ENCODE measurements around the gene RNF138. TPM values are rescaled to one million over a fixed set of nuclear protein-coding genes. Genes with fewer than 3 reads are reported as not detected.
A peak's percentile ranks its signal among the peaks of the same experiment; 100 is the strongest.

Gene RNF138
- total RNA-seq: 10 to 100 TPM; 84.4 to 85.1 TPM

GRCh38 chr18:32091724-32092421, at the start of gene RNF138:
RNF138 (plus strand) TSS chr18:32091874; CDS start chr18:32092777, 903 bp downstream.
- intact Hi-C loops (cut with DNase I, micrococcal nuclease): loop anchor here (1.0 to 10.0 kb wide), 7 partner anchors 40 to 440 kb away; partner anchors contain the start of genes RNF125 (in 2 of the 2) and TRAPPC8 (in 2 of the 2)
- H3K36me3 Mint-ChIP-seq (ENCODE audit: low read depth): peaks cover 37% of the 10 kb centered on the region
- no peaks in the 10 kb centered on the region for H3K27me3 Mint-ChIP-seq
- CTCF ChIA-PET: interaction anchor here (0.8 to 1.4 kb wide), 3 partner anchors 66 to 150 kb away, joined by 3 to 9 read pairs (median 3); partner anchors contain the start of gene RNF125
- no peaks in the 10 kb centered on the region for H3K9me3 Mint-ChIP-seq (ENCODE audit: low read depth)
- peak within 1 kb of the TSS; percentile 97 for H3K27ac Mint-ChIP-seq
- peak; percentile 56 for ATAC-seq
- H3K4me1 Mint-ChIP-seq: peaks cover 41% of the 10 kb centered on the region
- peak; percentile 94 for DNase-seq
- H3K4me3 Mint-ChIP-seq: peak within 1 kb of the TSS; percentile 93
- POLR2A ChIA-PET: interaction anchor here (0.5 to 2.9 kb wide), 5 partner anchors 14 to 149 kb away, joined by 4 to 17 read pairs (median 4); partner anchors contain the start of genes RNF125 and TRAPPC8

GRCh38 chr18:32042337-32042736, 49.3 kb upstream of the RNF138 start:
- ATAC-seq: no peak
- peaks cover 49% of the 10 kb centered on the region for H3K4me1 Mint-ChIP-seq
- DNase-seq: no peak
- H3K27me3 Mint-ChIP-seq: no peaks in the 10 kb centered on the region
- ChIA-PET POLR2A (interaction anchor here (0.6 kb wide), 1 partner anchor 49 kb away, joined by 4 read pairs; the partner anchor contains the start of gene RNF138), CTCF (interaction anchor here (1.5 kb wide), 1 partner anchor 18 kb away, joined by 3 read pairs; no protein-coding TSS in a partner anchor)
- H3K4me3 Mint-ChIP-seq: no peak overlapping the region
- intact Hi-C loops (cut with DNase I, micrococcal nuclease): no loop called here
- peaks cover 46% of the 10 kb centered on the region for H3K36me3 Mint-ChIP-seq (ENCODE audit: low read depth)
- H3K27ac Mint-ChIP-seq: peak overlapping the region; percentile 24
- H3K9me3 Mint-ChIP-seq (ENCODE audit: low read depth): peaks cover 2% of the 10 kb centered on the region

- peak; percentile 52 for DNase-seq
- Mint-ChIP-seq H3K36me3 (ENCODE audit: low read depth) (peaks cover 34% of the 10 kb centered on the region), H3K9me3 (ENCODE audit: low read depth) (no peaks in the 10 kb centered on the region), H3K27me3 (no peaks in the 10 kb centered on the region), H3K4me3 (no peak overlapping the region), H3K4me1 (peaks cover 42% of the 10 kb centered on the region), H3K27ac (peak overlapping the region; percentile 84)
- ATAC-seq: peak; percentile 62
- ChIA-PET POLR2A (interaction anchor here (0.6 to 1.8 kb wide), 5 partner anchors 10 to 41 kb away, joined by 3 to 10 read pairs (median 4); no protein-coding TSS in a partner anchor), CTCF (interaction anchor here (0.6 to 3.1 kb wide), 9 partner anchors 12 to 153 kb away, joined by 3 to 20 read pairs (median 3); partner anchors contain the start of gene RNF125)
- intact Hi-C loops (cut with DNase I, micrococcal nuclease): loop anchor here (1.0 kb wide), 2 partner anchors 7 to 44 kb away; no protein-coding TSS in a partner anchor
Measured at GRCh38 chr18:32048507-32049091, 43.1 kb upstream of the RNF138 start.

- Mint-ChIP-seq H3K4me1 (peaks cover 46% of the 10 kb centered on the region), H3K36me3 (ENCODE audit: low read depth) (peaks cover 34% of the 10 kb centered on the region), H3K27me3 (no peaks in the 10 kb centered on the region), H3K9me3 (ENCODE audit: low read depth) (no peaks in the 10 kb centered on the region), H3K27ac (peak overlapping the region; percentile 84), H3K4me3 (peak overlapping the region; percentile 45)
- POLR2A ChIA-PET: interaction anchor here (0.9 to 2.0 kb wide), 5 partner anchors 9 to 30 kb away, joined by 3 to 20 read pairs (median 4); no protein-coding TSS in a partner anchor
- DNase-seq (peak; percentile 64), ATAC-seq (peak; percentile 68)
- intact Hi-C loops (cut with DNase I, micrococcal nuclease): loop anchor here (1.0 to 5.0 kb wide), 4 partner anchors 8 to 43 kb away; partner anchors contain the start of genes RNF125 (in 1 of the 2) and RNF138 (in 1 of the 2)
- CTCF ChIA-PET: interaction anchor here (0.7 to 3.1 kb wide), 9 partner anchors 9 to 35 kb away, joined by 3 to 20 read pairs (median 4); partner anchors contain the start of gene RNF125
Measured at GRCh38 chr18:32049393-32050171, 42.1 kb upstream of the RNF138 start.

- ChIA-PET CTCF (interaction anchor here (0.6 kb wide), 1 partner anchor 14 kb away, joined by 4 read pairs; no protein-coding TSS in a partner anchor), POLR2A (interaction anchor here (0.6 to 0.7 kb wide), 2 partner anchors 16 to 23 kb away, joined by 3 read pairs; no protein-coding TSS in a partner anchor)
- Mint-ChIP-seq H3K27ac (no peak overlapping the region), H3K36me3 (ENCODE audit: low read depth) (peaks cover 42% of the 10 kb centered on the region), H3K4me3 (no peak overlapping the region), H3K27me3 (no peaks in the 10 kb centered on the region), H3K9me3 (ENCODE audit: low read depth) (no peaks in the 10 kb centered on the region), H3K4me1 (peaks cover 43% of the 10 kb centered on the region)
- intact Hi-C loops (cut with DNase I, micrococcal nuclease): no loop called here
- ATAC-seq (no peak), DNase-seq (no peak)
Measured at GRCh38 chr18:32056613-32057358, 34.9 kb upstream of the RNF138 start.

GRCh38 chr18:32057624-32058165, 34.0 kb upstream of the RNF138 start:
- ATAC-seq (no peak), DNase-seq (no peak)
- H3K27me3 Mint-ChIP-seq: no peaks in the 10 kb centered on the region
- no peak overlapping the region for H3K27ac Mint-ChIP-seq
- no peak overlapping the region for H3K4me3 Mint-ChIP-seq
- POLR2A ChIA-PET: no interaction called here
- peaks cover 35% of the 10 kb centered on the region for H3K36me3 Mint-ChIP-seq (ENCODE audit: low read depth)
- no peaks in the 10 kb centered on the region for H3K9me3 Mint-ChIP-seq (ENCODE audit: low read depth)
- CTCF ChIA-PET: interaction anchor here (0.6 kb wide), 1 partner anchor 13 kb away, joined by 4 read pairs; no protein-coding TSS in a partner anchor
- intact Hi-C loops (cut with DNase I, micrococcal nuclease): no loop called here
- H3K4me1 Mint-ChIP-seq: peaks cover 40% of the 10 kb centered on the region

- CTCF ChIA-PET: interaction anchor here (1.2 to 2.1 kb wide), 2 partner anchors 10 to 17 kb away, joined by 4 to 8 read pairs; no protein-coding TSS in a partner anchor
- Mint-ChIP-seq H3K9me3 (ENCODE audit: low read depth) (no peaks in the 10 kb centered on the region), H3K27me3 (no peaks in the 10 kb centered on the region), H3K27ac (peak overlapping the region; percentile 45), H3K4me3 (no peak overlapping the region), H3K36me3 (ENCODE audit: low read depth) (peaks cover 39% of the 10 kb centered on the region), H3K4me1 (peaks cover 38% of the 10 kb centered on the region)
- POLR2A ChIA-PET: interaction anchor here (0.9 kb wide), 1 partner anchor 12 kb away, joined by 3 read pairs; no protein-coding TSS in a partner anchor
- no peak for DNase-seq
- intact Hi-C loops (cut with DNase I, micrococcal nuclease): no loop called here
- no peak for ATAC-seq
Measured at GRCh38 chr18:32060026-32060425, 31.6 kb upstream of the RNF138 start.

- Mint-ChIP-seq H3K9me3 (ENCODE audit: low read depth) (no peaks in the 10 kb centered on the region), H3K4me1 (peaks cover 7% of the 10 kb centered on the region), H3K36me3 (ENCODE audit: low read depth) (peaks cover 22% of the 10 kb centered on the region), H3K27ac (peak overlapping the region; percentile 24), H3K27me3 (no peaks in the 10 kb centered on the region), H3K4me3 (no peak overlapping the region)
- intact Hi-C loops (cut with DNase I, micrococcal nuclease): no loop called here
- ChIA-PET POLR2A (no interaction called here), CTCF (interaction anchor here (1.1 kb wide), 1 partner anchor 39 kb away, joined by 3 read pairs; no protein-coding TSS in a partner anchor)
- ATAC-seq (no peak), DNase-seq (no peak)
Measured at GRCh38 chr18:32067375-32068167, 24.1 kb upstream of the RNF138 start.

- DNase-seq (no peak), ATAC-seq (no peak)
- no peak overlapping the region for H3K27ac Mint-ChIP-seq
- no peaks in the 10 kb centered on the region for H3K9me3 Mint-ChIP-seq (ENCODE audit: low read depth)
- ChIA-PET POLR2A (interaction anchor here (0.6 to 0.8 kb wide), 2 partner anchors 12 to 18 kb away, joined by 3 read pairs; no protein-coding TSS in a partner anchor), CTCF (interaction anchor here (0.7 to 3.1 kb wide), 20 partner anchors 8 to 163 kb away, joined by 3 to 20 read pairs (median 4); partner anchors contain the start of gene RNF125)
- H3K36me3 Mint-ChIP-seq (ENCODE audit: low read depth): peaks cover 30% of the 10 kb centered on the region
- H3K27me3 Mint-ChIP-seq: no peaks in the 10 kb centered on the region
- no peak overlapping the region for H3K4me3 Mint-ChIP-seq
- intact Hi-C loops (cut with DNase I, micrococcal nuclease): loop anchor here (5.0 kb wide), 1 partner anchor 55 kb away; the partner anchor contains the start of gene RNF125 (in 2 of the 2)
- peaks cover 23% of the 10 kb centered on the region for H3K4me1 Mint-ChIP-seq
Measured at GRCh38 chr18:32072321-32072720, 19.4 kb upstream of the RNF138 start.
